ENCODE measurements around the gene RHOA.
"Not testable (repeated sequence)": the region's sequence is repeated elsewhere in the genome, so short reads cannot be mapped to it uniquely, and the experiment has no call there.

The RHOA gene

GRCh38 chr3:49403891-49404290 lies 7.9 kb downstream of the RHOA start:
- H3K27me3 Mint-ChIP-seq, result no peaks in the 10 kb centered on the region
- peaks cover 18% of the 10 kb centered on the region for H3K36me3 Mint-ChIP-seq
- peaks cover 33% of the 10 kb centered on the region for H3K4me1 Mint-ChIP-seq
- no peak overlapping the region for H3K27ac Mint-ChIP-seq
- H3K4me3 Mint-ChIP-seq, result no peak overlapping the region
- H3K9me3 Mint-ChIP-seq, result no peaks in the 10 kb centered on the region
- ATAC-seq (ENCODE audit: low read depth) (no peak), DNase-seq (ENCODE audit: low spot score in 2 of 2) (no peak)

DNA sequence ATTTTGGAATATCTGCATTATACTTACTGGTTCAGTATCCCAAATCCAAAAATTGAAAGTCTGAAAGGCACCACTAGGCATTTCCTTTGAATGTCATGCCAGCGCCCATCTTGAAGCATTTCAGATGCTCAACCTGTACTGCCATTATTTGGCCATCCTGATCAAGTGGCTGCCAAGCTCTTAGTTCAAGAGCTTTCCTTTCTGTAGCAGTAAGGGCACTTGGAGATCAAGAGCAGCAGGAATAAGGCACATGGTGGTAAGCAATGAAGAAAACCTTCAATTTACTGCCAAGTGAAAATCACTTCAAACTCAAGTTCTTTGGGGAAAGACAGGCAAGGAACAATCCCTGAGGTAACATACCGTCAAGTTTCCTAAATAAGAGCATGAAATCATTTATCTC lies 10.0 kb downstream of the RHOA start:
- Mint-ChIP-seq H3K27me3 (no peaks in the 10 kb centered on the region), H3K4me1 (peaks cover 33% of the 10 kb centered on the region), H3K36me3 (peaks cover 23% of the 10 kb centered on the region), H3K27ac (peak overlapping the region; percentile 81), H3K4me3 (no peak overlapping the region), H3K9me3 (no peaks in the 10 kb centered on the region)
- ATAC-seq (ENCODE audit: low read depth), result no peak
- no peak for DNase-seq (ENCODE audit: low spot score in 2 of 2)

DNA sequence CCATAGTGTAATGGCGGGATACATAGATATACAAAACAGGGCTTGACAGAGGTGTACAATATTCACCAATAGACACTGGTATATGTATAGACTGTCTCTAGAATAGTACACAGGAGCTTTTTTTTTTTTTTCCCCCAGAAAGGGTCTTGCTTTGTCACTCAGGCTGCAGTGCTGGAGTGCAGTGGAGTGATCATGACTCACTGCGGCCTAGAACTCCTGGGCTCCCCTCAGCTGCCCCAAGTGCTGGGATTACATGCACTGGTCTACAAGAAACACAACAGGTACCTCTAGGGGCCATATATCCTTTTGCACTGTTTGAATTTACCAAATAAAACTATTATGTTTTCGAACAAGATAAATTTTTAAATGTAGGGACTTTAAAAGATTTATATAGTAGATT lies 12.3 kb downstream of the RHOA start:
- peak; percentile 3 for ATAC-seq (ENCODE audit: low read depth)
- Mint-ChIP-seq H3K4me3 (no peak overlapping the region), H3K9me3 (no peaks in the 10 kb centered on the region), H3K27ac (peak overlapping the region; percentile 85), H3K36me3 (peaks cover 27% of the 10 kb centered on the region), H3K27me3 (no peaks in the 10 kb centered on the region), H3K4me1 (peaks cover 32% of the 10 kb centered on the region)
- no peak for DNase-seq (ENCODE audit: low spot score in 2 of 2)

DNA sequence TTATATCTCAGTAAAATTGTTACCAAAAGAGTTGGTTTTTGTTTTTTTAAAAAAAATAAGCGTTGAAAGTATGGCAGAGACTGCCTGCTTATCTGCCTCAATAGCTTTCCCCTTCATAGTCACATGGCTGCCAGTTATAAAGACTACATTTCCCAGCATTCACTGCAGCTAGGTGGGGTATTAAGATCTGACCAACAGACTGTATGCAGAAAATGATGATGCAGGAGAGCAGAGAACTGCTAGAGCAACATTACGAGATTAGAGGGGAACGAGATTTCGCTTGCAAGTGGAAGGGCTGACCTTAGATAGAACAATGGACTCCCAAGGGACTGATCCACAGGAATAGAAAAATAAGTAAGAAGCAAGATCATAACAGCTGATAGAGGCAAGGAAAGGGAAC lies 14.3 kb downstream of the RHOA start:
- DNase-seq (ENCODE audit: low spot score in 2 of 2), result no peak
- H3K4me1 Mint-ChIP-seq, result peaks cover 43% of the 10 kb centered on the region
- H3K27me3 Mint-ChIP-seq, result no peaks in the 10 kb centered on the region
- H3K36me3 Mint-ChIP-seq, result peaks cover 26% of the 10 kb centered on the region
- no peaks in the 10 kb centered on the region for H3K9me3 Mint-ChIP-seq
- peak overlapping the region; percentile 65 for H3K27ac Mint-ChIP-seq
- peak; percentile 81 for ATAC-seq (ENCODE audit: low read depth)
- peak overlapping the region; percentile 21 for H3K4me3 Mint-ChIP-seq

GRCh38 chr3:49391310-49391709 lies 20.5 kb downstream of the RHOA start:
- not testable (repeated sequence) for H3K4me3 Mint-ChIP-seq; ATAC-seq (ENCODE audit: low read depth); DNase-seq (ENCODE audit: low spot score in 2 of 2); H3K9me3 Mint-ChIP-seq; H3K27me3 Mint-ChIP-seq; H3K27ac Mint-ChIP-seq
- peaks cover 14% of the 10 kb centered on the region for H3K36me3 Mint-ChIP-seq
- H3K4me1 Mint-ChIP-seq, result peaks cover 41% of the 10 kb centered on the region

DNA sequence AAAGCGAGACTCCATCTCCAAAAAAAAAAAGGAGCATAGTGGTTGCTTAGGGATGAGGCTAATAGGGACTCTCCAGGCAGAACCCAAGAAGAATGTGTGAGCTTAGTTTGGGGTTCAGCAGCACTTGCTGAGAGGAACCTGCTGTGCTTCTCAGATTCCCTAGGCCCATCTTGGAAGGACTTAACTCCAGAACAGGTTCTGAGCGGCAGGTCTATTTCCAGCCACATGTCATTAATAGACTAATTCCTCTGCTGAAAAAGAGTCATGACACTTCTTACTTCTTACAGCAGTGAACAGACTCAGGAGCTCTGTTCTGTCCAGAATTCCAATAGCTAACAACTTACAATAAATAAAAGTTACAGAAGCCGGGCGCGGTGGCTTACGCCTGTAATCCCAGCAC lies 22.5 kb downstream of the RHOA start:
- Mint-ChIP-seq H3K27me3 (no peaks in the 10 kb centered on the region), H3K4me1 (peaks cover 39% of the 10 kb centered on the region), H3K27ac (peak overlapping the region; percentile 58), H3K9me3 (no peaks in the 10 kb centered on the region), H3K4me3 (no peak overlapping the region), H3K36me3 (peaks cover 6% of the 10 kb centered on the region)
- ATAC-seq (ENCODE audit: low read depth) (no peak), DNase-seq (ENCODE audit: low spot score in 2 of 2) (no peak)

DNA sequence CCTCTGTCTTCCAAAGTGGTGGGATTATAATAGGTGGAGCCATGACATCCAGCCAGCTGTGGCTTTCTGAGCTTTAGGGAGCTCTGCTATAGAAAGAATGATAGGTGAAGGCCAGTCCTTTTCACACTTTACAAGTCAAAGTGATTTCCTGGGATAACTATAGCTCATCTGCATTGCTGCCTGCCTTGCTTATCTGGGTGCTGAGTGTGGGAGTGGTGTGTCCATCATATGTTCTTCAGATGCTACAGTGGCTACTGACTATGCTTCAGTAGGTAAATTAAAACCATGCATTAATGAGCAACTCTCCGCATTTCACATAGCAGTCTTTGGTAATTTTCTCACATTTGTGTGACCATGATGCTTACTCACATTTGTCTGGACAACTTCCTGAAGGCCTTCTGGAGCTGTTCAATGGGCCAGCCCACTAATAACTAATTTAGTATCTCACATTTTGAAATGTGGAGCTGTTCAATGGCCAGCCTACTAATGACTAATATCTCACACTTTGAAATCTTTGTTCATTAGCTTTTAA lies 23.4 kb downstream of the RHOA start:
- Mint-ChIP-seq H3K27ac (peak overlapping the region; percentile 58), H3K4me1 (peaks cover 42% of the 10 kb centered on the region), H3K9me3 (no peaks in the 10 kb centered on the region), H3K36me3 (peaks cover 9% of the 10 kb centered on the region), H3K27me3 (no peaks in the 10 kb centered on the region), H3K4me3 (no peak overlapping the region)
- DNase-seq (ENCODE audit: low spot score in 2 of 2), result no peak
- no peak for ATAC-seq (ENCODE audit: low read depth)

DNA sequence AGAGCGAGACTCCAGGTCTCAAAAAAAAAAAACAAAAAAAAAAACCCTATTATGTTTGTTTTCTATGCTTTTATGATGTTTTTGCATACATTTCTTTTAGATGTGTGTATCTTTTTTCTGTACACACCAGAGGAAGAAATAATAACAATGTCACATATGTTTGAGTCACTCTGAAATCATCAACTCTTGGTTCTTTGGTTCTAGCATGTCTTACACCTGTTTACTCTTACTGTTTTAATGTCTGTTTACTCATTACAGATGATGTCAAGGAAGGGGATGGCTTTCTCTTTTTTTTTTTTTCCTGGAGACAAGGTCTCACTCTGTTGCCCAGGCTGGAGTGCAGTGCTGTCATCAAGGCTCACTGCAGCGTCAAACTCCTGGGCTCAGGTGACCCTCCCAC lies 24.1 kb downstream of the RHOA start:
- Mint-ChIP-seq H3K4me1 (peaks cover 42% of the 10 kb centered on the region), H3K36me3 (peaks cover 10% of the 10 kb centered on the region), H3K9me3 (no peaks in the 10 kb centered on the region), H3K27me3 (no peaks in the 10 kb centered on the region), H3K27ac (peak overlapping the region; percentile 58), H3K4me3 (no peak overlapping the region)
- DNase-seq (ENCODE audit: low spot score in 2 of 2) (no peak), ATAC-seq (ENCODE audit: low read depth) (no peak)

DNA sequence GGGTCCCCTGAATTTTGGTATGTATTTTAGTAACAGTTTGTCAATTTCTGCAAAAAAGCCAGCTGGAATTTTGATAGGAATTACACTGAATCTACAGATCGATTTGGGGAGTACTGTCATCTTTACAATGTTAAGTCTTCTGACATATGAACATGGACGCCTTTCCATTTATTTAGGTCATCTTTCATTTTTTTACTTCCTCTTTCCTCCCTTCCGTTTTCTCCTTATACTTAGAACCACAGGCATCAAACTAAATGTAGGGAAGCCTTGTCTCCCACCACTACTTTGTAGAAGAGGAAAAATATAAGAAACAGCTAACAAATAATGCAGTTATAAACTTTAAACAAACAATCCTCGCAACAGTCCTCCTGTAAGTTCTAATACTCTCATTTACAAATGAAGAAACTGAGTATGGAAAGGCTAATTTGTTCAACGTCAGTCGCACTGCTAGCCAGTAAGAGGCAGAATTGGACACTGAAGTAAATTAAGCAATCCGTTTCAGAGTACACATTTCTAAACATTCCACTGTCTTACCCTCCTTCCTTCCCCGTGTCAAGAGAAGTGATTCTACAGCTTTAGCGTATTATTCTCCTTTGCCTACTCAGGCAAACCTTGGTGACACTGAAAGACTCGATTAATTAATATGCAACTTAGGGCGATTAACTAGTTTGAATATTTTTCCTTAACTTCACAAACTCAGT lies 25.6 kb downstream of the RHOA start:
- peak; percentile 73 for ATAC-seq (ENCODE audit: low read depth)
- no peak for DNase-seq (ENCODE audit: low spot score in 2 of 2)
- Mint-ChIP-seq H3K36me3 (peaks cover 10% of the 10 kb centered on the region), H3K4me1 (peaks cover 40% of the 10 kb centered on the region), H3K4me3 (peak overlapping the region; percentile 68), H3K27ac (peak overlapping the region; percentile 64), H3K27me3 (no peaks in the 10 kb centered on the region), H3K9me3 (no peaks in the 10 kb centered on the region)

- Mint-ChIP-seq H3K27me3 (no peaks in the 10 kb centered on the region), H3K4me1 (peaks cover 41% of the 10 kb centered on the region), H3K9me3 (no peaks in the 10 kb centered on the region), H3K4me3 (no peak overlapping the region), H3K36me3 (peaks cover 10% of the 10 kb centered on the region), H3K27ac (peak overlapping the region; percentile 64)
- ATAC-seq (ENCODE audit: low read depth) (no peak), DNase-seq (ENCODE audit: low spot score in 2 of 2) (no peak)
Measured at GRCh38 chr3:49385617-49386016, 26.2 kb downstream of the RHOA start.

GRCh38 chr3:49383387-49383786 lies 28.4 kb downstream of the RHOA start:
- Mint-ChIP-seq H3K36me3 (peaks cover 13% of the 10 kb centered on the region), H3K27ac (peak overlapping the region; percentile 79), H3K4me3 (no peak overlapping the region), H3K4me1 (peaks cover 42% of the 10 kb centered on the region), H3K27me3 (no peaks in the 10 kb centered on the region), H3K9me3 (peaks cover 3% of the 10 kb centered on the region)
- no peak for DNase-seq (ENCODE audit: low spot score in 2 of 2)
- no peak for ATAC-seq (ENCODE audit: low read depth)

GRCh38 chr3:49378249-49378895 lies 33.4 kb downstream of the RHOA start:
- ATAC-seq (ENCODE audit: low read depth) (no peak), DNase-seq (ENCODE audit: low spot score in 2 of 2) (no peak)
- Mint-ChIP-seq H3K27ac (peak overlapping the region; percentile 17), H3K4me1 (peaks cover 23% of the 10 kb centered on the region), H3K27me3 (no peaks in the 10 kb centered on the region), H3K4me3 (peak overlapping the region; percentile 17), H3K9me3 (peaks cover 6% of the 10 kb centered on the region), H3K36me3 (peaks cover 18% of the 10 kb centered on the region)

GRCh38 chr3:49377483-49377882 lies 34.3 kb downstream of the RHOA start:
- no peaks in the 10 kb centered on the region for H3K27me3 Mint-ChIP-seq
- peak; percentile 43 for ATAC-seq (ENCODE audit: low read depth)
- H3K36me3 Mint-ChIP-seq, result peaks cover 21% of the 10 kb centered on the region
- H3K4me3 Mint-ChIP-seq, result no peak overlapping the region
- H3K27ac Mint-ChIP-seq, result peak overlapping the region; percentile 60
- DNase-seq (ENCODE audit: low spot score in 2 of 2), result no peak
- H3K9me3 Mint-ChIP-seq, result peaks cover 6% of the 10 kb centered on the region
- H3K4me1 Mint-ChIP-seq, result peaks cover 21% of the 10 kb centered on the region

GRCh38 chr3:49371946-49372345 lies 39.8 kb downstream of the RHOA start:
- ATAC-seq (ENCODE audit: low read depth) (no peak), DNase-seq (ENCODE audit: low spot score in 2 of 2) (no peak)
- H3K9me3 Mint-ChIP-seq, result no peaks in the 10 kb centered on the region
- peaks cover 24% of the 10 kb centered on the region for H3K36me3 Mint-ChIP-seq
- no peak overlapping the region for H3K4me3 Mint-ChIP-seq
- H3K27ac Mint-ChIP-seq, result peak overlapping the region; percentile 58
- peaks cover 7% of the 10 kb centered on the region for H3K4me1 Mint-ChIP-seq
- no peaks in the 10 kb centered on the region for H3K27me3 Mint-ChIP-seq

All from memory B cell (primary cell).